Esophagus squamous epithelium (tissue), 5 donors: ENCODE data around the gene CSTF1. TPM values are rescaled to one million over a fixed set of nuclear protein-coding genes. Genes with fewer than 3 reads are reported as not detected.

Experiments
- DNase-seq: peaks from one replicate; lab custom pipeline; 2025; lab: John Stamatoyannopoulos, UW
- H3K27ac ChIP-seq, 4 donors: fragments of 200-600 bp; sonication (generic); one replicate each; pipeline ENCODE4 v1.5.1; 2016 to 2019; ENCODE audit warnings: mild to moderate bottlenecking in 1 of 4
- H3K27me3 ChIP-seq, 4 donors: fragments of 200-600 bp; sonication (generic); 1 replicate in 3 of 4; 2 replicates in 1 of 4; pipeline versions ENCODE4 v1.5.1 to v1.6.0; 2017 to 2021; ENCODE audit warnings: antibody characterized with exemption in 1 of 4
- H3K36me3 ChIP-seq, 3 donors: fragments of 200-600 bp; sonication (generic); one replicate each; pipeline ENCODE4 v1.5.1; 2016 to 2019
- H3K4me1 ChIP-seq, 3 donors: fragments of 200-600 bp; sonication (generic); one replicate each; pipeline ENCODE4 v1.5.1; 2017 to 2019
- H3K4me3 ChIP-seq, 4 donors: fragments of 200-600 bp; sonication (generic); 1 replicate in 3 of 4; 2 replicates in 1 of 4; pipeline ENCODE4 v1.5.1; 2016 to 2019; ENCODE audit warnings: mild to moderate bottlenecking in 2 of 4, moderate library complexity in 1 of 4
- H3K9me3 ChIP-seq, 3 donors: fragments of 200-600 bp; sonication (generic); one replicate each; pipeline ENCODE4 v1.5.1; 2016 to 2019
- POLR2A ChIP-seq, 4 donors: fragments of 450-650 bp; IDR thresholded peaks; one replicate each; pipeline ENCODE4 v1.6.1; 2017; ENCODE audit warnings: antibody characterized with exemption in 4 of 4, mild to moderate bottlenecking in 4 of 4, moderate library complexity in 3 of 4
- WGBS, 2 donors: methylation state at CpG; one replicate each; pipeline ENCODE4 v1.1.5; 2018; 5-methylcytosine and 5-hydroxymethylcytosine counted together
- intact Hi-C: fragments of 100-400 bp; cut with DNase I; formaldehyde crosslinking; loops from one replicate; pipeline ENCODE4 v1.15.0; 2022
- total RNA-seq, 4 donors: library from RNA; depleted of rRNA; stranded (reverse); fragments of >200 nt; gene quantifications; one replicate each; pipeline ENCODE4 v1.1.0, GENCODE V29; 2016
- TF ChIP-seq, protein P1 (sequence below), 6 experiments: fragments of 450-650 bp in 4 of 6; fragments of 200-600 bp in 2 of 6; sonication (generic) in 2 of 6; IDR thresholded peaks; one replicate each; pipeline ENCODE4 v1.5.1; 2016 to 2019; ENCODE audit warnings: antibody characterized with exemption in 6 of 6, mild to moderate bottlenecking in 4 of 6, moderate library complexity in 4 of 6
- donor health status: DM: yes; HTN: yes; CAD: no.

CSTF1 gene
- 10 to 100 TPM; 13.2 to 33.5 (median 24.1) TPM for total RNA-seq

DNA sequence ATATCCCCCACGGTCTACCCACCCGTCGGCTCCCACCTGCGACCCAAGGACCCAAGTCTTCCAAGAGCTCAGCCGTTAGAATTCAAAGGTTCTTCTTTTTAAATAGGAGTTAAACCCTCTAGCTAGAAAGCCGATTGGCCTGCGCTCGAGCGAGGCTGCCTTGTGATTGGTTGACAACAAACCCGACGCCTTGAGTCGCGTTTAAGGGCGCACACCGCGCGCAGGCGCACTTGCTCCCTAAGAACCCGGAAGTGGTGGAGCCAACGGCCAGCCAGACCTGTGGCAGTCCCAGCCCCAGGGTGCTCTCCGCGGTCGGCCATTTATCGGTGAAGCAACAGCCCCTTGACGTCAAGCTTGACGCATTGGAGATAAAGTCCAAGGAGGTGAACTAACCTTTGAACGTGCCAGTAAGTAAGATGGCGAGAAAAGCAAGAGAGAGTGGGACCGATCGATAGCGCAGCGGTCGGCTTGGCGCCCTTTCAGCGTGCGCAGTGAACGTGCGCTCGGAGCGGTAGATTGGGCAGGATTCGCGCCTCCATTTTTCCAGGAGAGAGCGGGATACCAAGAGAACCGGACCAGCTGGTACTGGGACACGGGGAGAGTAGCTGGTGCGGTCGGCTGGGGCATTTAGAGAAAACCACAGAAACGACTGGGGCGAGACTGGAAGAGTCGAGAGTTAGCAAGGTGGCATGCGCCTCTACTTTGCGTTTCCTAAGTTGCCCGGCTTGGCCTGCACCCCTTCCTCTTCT, at the start of gene CSTF1, which contains the start of gene AURKA:
Gene CSTF1, plus strand, starts transcription at position 514 of the 749 bp plus-strand sequence. CDS start 2,908 bp downstream, outside the sequence.
Gene AURKA, minus strand, starts transcription at position 84 of the 749 bp plus-strand sequence. CDS start 4,018 bp downstream, outside the sequence.
- Histone ChIP-seq H3K9me3 (no peaks in the 10 kb centered on the region), H3K4me3 (peak within 1 kb of the TSS; percentile 71 to 92 (median 82)), H3K4me1 (peaks cover 19 to 38% (median 22%) of the 10 kb centered on the region in 3 donors), H3K27ac (peak within 1 kb of the TSS; percentile 83 to 96 (median 90)), H3K36me3 (peaks cover under 1 to 33% (median 6%) of the 10 kb centered on the region in 3 donors), H3K27me3 (no peaks in the 10 kb centered on the region)
- WGBS, 2 donors = 0 to 1% methylated on average over 25 to 30 of the region's 53 CpGs
- peak; percentile 96 for DNase-seq
- intact Hi-C loops = loop anchor here (10.0 kb wide), 1 partner anchor 72 kb away; the partner anchor contains the start of gene RTF2
- peak in 2 of 4 donors; percentile 26 to 33 for TF ChIP-seq POLR2A (IDR thresholded peaks at IDR 0.05)
- TF ChIP-seq, protein P1, sequence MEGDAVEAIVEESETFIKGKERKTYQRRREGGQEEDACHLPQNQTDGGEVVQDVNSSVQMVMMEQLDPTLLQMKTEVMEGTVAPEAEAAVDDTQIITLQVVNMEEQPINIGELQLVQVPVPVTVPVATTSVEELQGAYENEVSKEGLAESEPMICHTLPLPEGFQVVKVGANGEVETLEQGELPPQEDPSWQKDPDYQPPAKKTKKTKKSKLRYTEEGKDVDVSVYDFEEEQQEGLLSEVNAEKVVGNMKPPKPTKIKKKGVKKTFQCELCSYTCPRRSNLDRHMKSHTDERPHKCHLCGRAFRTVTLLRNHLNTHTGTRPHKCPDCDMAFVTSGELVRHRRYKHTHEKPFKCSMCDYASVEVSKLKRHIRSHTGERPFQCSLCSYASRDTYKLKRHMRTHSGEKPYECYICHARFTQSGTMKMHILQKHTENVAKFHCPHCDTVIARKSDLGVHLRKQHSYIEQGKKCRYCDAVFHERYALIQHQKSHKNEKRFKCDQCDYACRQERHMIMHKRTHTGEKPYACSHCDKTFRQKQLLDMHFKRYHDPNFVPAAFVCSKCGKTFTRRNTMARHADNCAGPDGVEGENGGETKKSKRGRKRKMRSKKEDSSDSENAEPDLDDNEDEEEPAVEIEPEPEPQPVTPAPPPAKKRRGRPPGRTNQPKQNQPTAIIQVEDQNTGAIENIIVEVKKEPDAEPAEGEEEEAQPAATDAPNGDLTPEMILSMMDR (IDR thresholded peaks at IDR 0.05) = peak in 1 of 6 experiments; percentile 22

DNA sequence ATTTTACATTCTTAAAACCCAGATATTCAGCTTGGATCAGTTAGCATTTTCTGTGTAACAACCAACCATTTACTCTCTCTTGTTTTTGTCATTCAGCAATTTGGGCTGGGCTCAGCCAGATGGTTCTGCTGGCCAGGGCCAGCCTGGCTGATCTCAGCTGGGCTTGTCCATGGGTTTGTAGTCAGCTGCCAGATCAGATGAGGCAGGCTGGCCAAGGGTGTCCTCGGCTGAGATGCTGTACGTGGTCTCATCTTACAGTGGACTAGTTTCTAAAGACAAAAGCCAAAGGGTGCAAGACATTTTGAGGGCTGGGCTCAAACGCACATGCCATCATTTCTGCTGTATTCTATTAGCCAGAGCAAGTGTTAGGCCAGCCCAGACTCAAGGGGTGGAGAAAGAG, 49.7 kb upstream of the CSTF1 start:
- Histone ChIP-seq H3K4me1 (peaks cover 0 to 8% (median 3%) of the 10 kb centered on the region in 3 donors), H3K36me3 (no peaks in the 10 kb centered on the region), H3K27ac (no peak overlapping the region), H3K4me3 (no peak overlapping the region), H3K9me3 (no peaks in the 10 kb centered on the region), H3K27me3 (peaks cover 0 to 62% (median 0%) of the 10 kb centered on the region in 4 donors)
- no peak for DNase-seq
- WGBS, 2 donors = 67 to 71% methylated on average over 1 to 3 of the region's 3 CpGs
- TF ChIP-seq, protein P1 (IDR thresholded peaks at IDR 0.05) = no peak
- no peak for TF ChIP-seq POLR2A (IDR thresholded peaks at IDR 0.05)
- intact Hi-C loops = no loop called here

DNA sequence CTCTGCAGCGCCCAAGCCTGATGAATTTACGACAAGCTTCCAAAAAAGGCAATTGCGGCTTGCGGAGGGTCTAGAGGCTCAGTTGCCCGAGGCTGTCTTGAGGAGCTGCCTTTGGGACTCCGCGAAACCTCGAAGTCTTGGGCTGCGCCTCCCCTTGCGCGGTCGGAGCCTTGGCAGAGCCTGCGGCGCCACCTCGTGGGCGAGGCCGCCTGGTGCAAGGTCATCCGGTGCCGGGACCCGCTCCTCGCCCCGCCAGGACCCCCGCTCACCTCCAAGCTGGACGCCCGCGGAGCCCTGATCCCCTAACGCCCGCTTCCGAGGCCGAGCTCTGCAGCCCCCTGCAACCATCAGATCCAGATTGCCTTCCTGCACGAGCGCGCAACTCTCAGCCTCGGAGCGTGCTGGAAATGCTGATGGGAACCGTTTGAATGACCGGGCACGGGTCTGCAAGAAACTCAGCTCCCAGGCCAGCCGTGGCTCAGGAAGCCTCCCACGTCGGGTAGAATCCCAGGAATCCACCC, 48.5 kb upstream of the CSTF1 start:
- no peak for TF ChIP-seq POLR2A (IDR thresholded peaks at IDR 0.05)
- TF ChIP-seq, protein P1 (IDR thresholded peaks at IDR 0.05) = peak in 5 of 6 experiments; percentile 58 to 84 (median 64)
- 1 to 5% methylated on average over 18 of the region's 41 CpGs for WGBS, 2 donors
- H3K27me3 ChIP-seq = peaks cover 0 to 55% (median 0%) of the 10 kb centered on the region in 4 donors
- H3K4me1 ChIP-seq = peaks cover 0 to 12% (median 3%) of the 10 kb centered on the region in 3 donors
- no peak for DNase-seq
- no peaks in the 10 kb centered on the region for H3K36me3 ChIP-seq
- H3K9me3 ChIP-seq = no peaks in the 10 kb centered on the region
- no peak overlapping the region for H3K27ac ChIP-seq
- peak overlapping the region in 1 of 4 donors; percentile 27 for H3K4me3 ChIP-seq
- intact Hi-C loops = no loop called here

DNA sequence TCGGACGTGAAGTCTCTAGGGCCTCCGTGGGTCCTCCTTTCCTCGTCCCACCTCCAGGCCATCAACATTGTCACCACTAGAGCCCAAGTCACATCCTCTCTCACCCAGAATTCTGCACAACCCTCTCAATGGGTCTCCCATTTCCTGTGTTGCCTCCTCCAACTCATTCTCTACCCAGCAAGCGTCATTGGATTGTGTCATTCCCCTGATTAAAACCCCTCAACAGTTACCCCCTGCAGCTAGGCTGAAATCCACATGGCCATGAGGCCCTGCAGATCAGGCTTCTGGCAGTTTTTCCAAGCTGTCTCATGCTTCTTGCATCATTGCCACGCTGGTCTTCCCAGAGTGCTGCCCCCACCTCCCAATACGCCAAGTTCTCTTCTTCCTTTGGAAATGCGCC, 46.5 kb upstream of the CSTF1 start:
- no peak for DNase-seq
- Histone ChIP-seq H3K4me3 (no peak overlapping the region), H3K4me1 (peaks cover 0 to 12% (median 3%) of the 10 kb centered on the region in 3 donors), H3K9me3 (no peaks in the 10 kb centered on the region), H3K27ac (no peak overlapping the region), H3K27me3 (peaks cover 0 to 52% (median 0%) of the 10 kb centered on the region in 4 donors), H3K36me3 (no peaks in the 10 kb centered on the region)
- TF ChIP-seq, protein P1 (IDR thresholded peaks at IDR 0.05) = no peak
- TF ChIP-seq POLR2A (IDR thresholded peaks at IDR 0.05) = no peak
- intact Hi-C loops = no loop called here
- WGBS, 2 donors = 77 to 86% methylated on average over 8 of the region's 8 CpGs
